Measurements from ENCODE around the gene MRTFA.
A peak's percentile ranks its signal among the peaks of the same experiment; 100 is the strongest.

Gene MRTFA

GRCh38 chr22:40400159-40400558 lies 236.4 kb downstream of the MRTFA start:
- no peak for TF ChIP-seq EZH2phosphoT487 (conservative IDR thresholded peaks at IDR 0.05; ENCODE audit: low read length)
- TF ChIP-seq CTCF (IDR thresholded peaks at IDR 0.05; ENCODE audit: insufficient read depth, low read length, poor library complexity, severe bottlenecking), result no peak
- H3K36me3 ChIP-seq (ENCODE audit: low read length), result 0 out of 2 replicates have a peak, but pooled peaks cover 5% of the 10 kb centered on the region
- H3K9me2 ChIP-seq (replicated peaks; ENCODE audit: insufficient read depth, low read length), result no peaks in the 10 kb centered on the region
- H3K4me3 ChIP-seq (ENCODE audit: insufficient read depth, low read length, poor library complexity, severe bottlenecking), result peak overlapping the region; percentile 12
- peak overlapping the region; percentile 62 for H3K4me2 ChIP-seq (ENCODE audit: low read depth, low read length, poor library complexity, severe bottlenecking)
- H3K79me2 ChIP-seq (ENCODE audit: insufficient read depth, low read length), result no peaks in the 10 kb centered on the region; the same call in 1 of the 2 replicates
- no peaks in the 10 kb centered on the region for H4K20me1 ChIP-seq (ENCODE audit: low read depth, low read length)
- H3K27ac ChIP-seq (ENCODE audit: low read depth, low read length), result peak overlapping the region; percentile 90
- no peaks in the 10 kb centered on the region for H3K27me3 ChIP-seq (ENCODE audit: low read length)
- H3K9ac ChIP-seq (ENCODE audit: low read length), result peak overlapping the region; percentile 46
- H3K9me3 ChIP-seq (ENCODE audit: insufficient read depth, low read length), result no peaks in the 10 kb centered on the region
- H3F3A ChIP-seq (ENCODE audit: insufficient read depth), result peaks cover 65% of the 10 kb centered on the region
- no peak overlapping the region for H2AFZ ChIP-seq (ENCODE audit: low read depth, low read length, severe bottlenecking)

- no peak for TF ChIP-seq EZH2phosphoT487 (conservative IDR thresholded peaks at IDR 0.05; ENCODE audit: low read length)
- no peak for TF ChIP-seq CTCF (IDR thresholded peaks at IDR 0.05; ENCODE audit: insufficient read depth, low read length, poor library complexity, severe bottlenecking)
- Histone ChIP-seq H3K4me3 (ENCODE audit: insufficient read depth, low read length, poor library complexity, severe bottlenecking) (peak overlapping the region; percentile 12), H3K27me3 (ENCODE audit: low read length) (no peaks in the 10 kb centered on the region), H3K27ac (ENCODE audit: low read depth, low read length) (peak overlapping the region; percentile 90), H3F3A (ENCODE audit: insufficient read depth) (peaks cover 69% of the 10 kb centered on the region), H3K4me2 (ENCODE audit: low read depth, low read length, poor library complexity, severe bottlenecking) (peak overlapping the region; percentile 62), H3K36me3 (ENCODE audit: low read length) (0 out of 2 replicates have a peak, but pooled peaks cover 5% of the 10 kb centered on the region), H4K20me1 (ENCODE audit: low read depth, low read length) (no peaks in the 10 kb centered on the region), H3K9me2 (replicated peaks; ENCODE audit: insufficient read depth, low read length) (no peaks in the 10 kb centered on the region), H2AFZ (ENCODE audit: low read depth, low read length, severe bottlenecking) (no peak overlapping the region), H3K9ac (ENCODE audit: low read length) (peak overlapping the region; percentile 46), H3K9me3 (ENCODE audit: insufficient read depth, low read length) (no peaks in the 10 kb centered on the region), H3K79me2 (ENCODE audit: insufficient read depth, low read length) (no peaks in the 10 kb centered on the region; the same call in 1 of the 2 replicates)
Measured at GRCh38 chr22:40399621-40400020, 236.9 kb downstream of the MRTFA start.

- H3K27ac ChIP-seq (ENCODE audit: low read depth, low read length), result peak overlapping the region; percentile 90
- H3K9me2 ChIP-seq (replicated peaks; ENCODE audit: insufficient read depth, low read length), result no peaks in the 10 kb centered on the region
- no peak overlapping the region for H3K4me2 ChIP-seq (ENCODE audit: low read depth, low read length, poor library complexity, severe bottlenecking)
- H3K36me3 ChIP-seq (ENCODE audit: low read length), result 0 out of 2 replicates have a peak, but pooled peaks cover 5% of the 10 kb centered on the region
- TF ChIP-seq CTCF (IDR thresholded peaks at IDR 0.05; ENCODE audit: insufficient read depth, low read length, poor library complexity, severe bottlenecking) (no peak), EZH2phosphoT487 (conservative IDR thresholded peaks at IDR 0.05; ENCODE audit: low read length) (no peak)
- no peaks in the 10 kb centered on the region for H4K20me1 ChIP-seq (ENCODE audit: low read depth, low read length)
- H3K79me2 ChIP-seq (ENCODE audit: insufficient read depth, low read length), result peaks cover 15% of the 10 kb centered on the region; the same call in 1 of the 2 replicates
- H3F3A ChIP-seq (ENCODE audit: insufficient read depth), result peaks cover 63% of the 10 kb centered on the region
- no peaks in the 10 kb centered on the region for H3K27me3 ChIP-seq (ENCODE audit: low read length)
- H3K9me3 ChIP-seq (ENCODE audit: insufficient read depth, low read length), result no peaks in the 10 kb centered on the region
- no peak overlapping the region for H2AFZ ChIP-seq (ENCODE audit: low read depth, low read length, severe bottlenecking)
- H3K4me3 ChIP-seq (ENCODE audit: insufficient read depth, low read length, poor library complexity, severe bottlenecking), result no peak overlapping the region
- H3K9ac ChIP-seq (ENCODE audit: low read length), result no peak overlapping the region
Measured at GRCh38 chr22:40397396-40397795, 239.1 kb downstream of the MRTFA start.

Data from SU-DHL-6 (cell line).